Measurements from ENCODE around the gene ADGRB2. TPM values are rescaled to one million over a fixed set of nuclear protein-coding genes. Genes with fewer than 3 reads are reported as not detected.

Gene ADGRB2
- total and polyA plus RNA-seq, 8 donors = 0.61 to 4.9 (median 1.9) TPM; not detected in 1

DNA sequence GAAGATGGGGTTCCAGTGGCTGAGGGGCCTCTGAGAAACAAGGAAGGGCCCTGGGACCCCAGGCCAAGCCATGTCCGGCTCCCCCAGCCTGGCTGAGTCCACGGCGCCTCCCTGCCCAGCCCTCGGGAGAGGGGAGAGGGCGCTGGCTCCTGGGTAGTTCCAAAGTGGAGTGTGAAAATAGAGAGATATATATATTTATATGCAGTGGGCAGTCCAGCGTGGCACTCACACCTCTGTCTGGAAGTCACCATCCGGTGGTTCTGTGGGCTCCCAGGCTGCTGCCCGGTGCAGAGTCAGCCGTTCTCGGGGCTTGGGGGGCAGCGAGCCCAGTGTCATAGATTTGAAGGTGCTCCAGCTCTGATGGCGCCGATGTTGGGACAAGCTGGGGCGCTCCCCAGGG is 36.9 kb downstream of the ADGRB2 start:
- 90 to 95% (median 94%) methylated on average over 14 of the region's 14 CpGs for WGBS, 5 donors

DNA sequence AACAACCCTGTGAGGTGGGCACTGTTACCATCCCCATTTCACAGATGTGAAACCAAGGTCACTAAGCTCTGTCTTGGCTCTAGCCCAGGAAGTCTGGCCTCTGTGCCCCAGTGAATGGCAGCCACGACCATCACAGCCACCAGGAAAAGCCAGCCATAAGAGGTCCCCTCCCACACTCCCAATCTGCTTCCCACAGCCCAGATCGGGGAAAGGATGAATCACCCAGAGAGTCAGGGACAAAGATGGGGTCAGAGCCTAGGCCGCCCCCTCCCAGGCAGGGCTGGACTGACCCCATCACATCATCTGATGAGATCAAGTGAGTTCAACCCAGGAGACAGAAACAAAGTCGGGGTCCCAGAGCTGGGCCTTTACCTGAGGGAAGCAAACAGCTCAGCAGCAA is 37.4 kb downstream of the ADGRB2 start:
- DNase-seq = no peak
- TF ChIP-seq POLR2AphosphoS5 (IDR thresholded peaks at IDR 0.05) (no peak), POLR2A (IDR thresholded peaks at IDR 0.05) (no peak), EP300 (IDR thresholded peaks at IDR 0.05) (no peak)
- H3K27me3 ChIP-seq = no peaks in the 10 kb centered on the region
- H3K9me3 ChIP-seq = no peaks in the 10 kb centered on the region
- intact Hi-C loops (cut with DNase I; ENCODE audit: low total_unique reads) = no loop called here
- no peak overlapping the region for H3K27ac ChIP-seq
- H3K36me3 ChIP-seq = no peaks in the 10 kb centered on the region
- no peak overlapping the region for H3K4me3 ChIP-seq
- 56 to 68% (median 58%) methylated on average over 4 of the region's 4 CpGs for WGBS, 5 donors
- no peaks in the 10 kb centered on the region for H3K4me1 ChIP-seq

More for the DNA sequence above, 36.9 kb downstream of the ADGRB2 start:
- no peak for DNase-seq
- no peak for TF ChIP-seq POLR2AphosphoS5 (IDR thresholded peaks at IDR 0.05)
- TF ChIP-seq POLR2A (IDR thresholded peaks at IDR 0.05) = no peak
- TF ChIP-seq, protein P1, sequence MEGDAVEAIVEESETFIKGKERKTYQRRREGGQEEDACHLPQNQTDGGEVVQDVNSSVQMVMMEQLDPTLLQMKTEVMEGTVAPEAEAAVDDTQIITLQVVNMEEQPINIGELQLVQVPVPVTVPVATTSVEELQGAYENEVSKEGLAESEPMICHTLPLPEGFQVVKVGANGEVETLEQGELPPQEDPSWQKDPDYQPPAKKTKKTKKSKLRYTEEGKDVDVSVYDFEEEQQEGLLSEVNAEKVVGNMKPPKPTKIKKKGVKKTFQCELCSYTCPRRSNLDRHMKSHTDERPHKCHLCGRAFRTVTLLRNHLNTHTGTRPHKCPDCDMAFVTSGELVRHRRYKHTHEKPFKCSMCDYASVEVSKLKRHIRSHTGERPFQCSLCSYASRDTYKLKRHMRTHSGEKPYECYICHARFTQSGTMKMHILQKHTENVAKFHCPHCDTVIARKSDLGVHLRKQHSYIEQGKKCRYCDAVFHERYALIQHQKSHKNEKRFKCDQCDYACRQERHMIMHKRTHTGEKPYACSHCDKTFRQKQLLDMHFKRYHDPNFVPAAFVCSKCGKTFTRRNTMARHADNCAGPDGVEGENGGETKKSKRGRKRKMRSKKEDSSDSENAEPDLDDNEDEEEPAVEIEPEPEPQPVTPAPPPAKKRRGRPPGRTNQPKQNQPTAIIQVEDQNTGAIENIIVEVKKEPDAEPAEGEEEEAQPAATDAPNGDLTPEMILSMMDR (IDR thresholded peaks at IDR 0.05) = no peak
- TF ChIP-seq EP300 (IDR thresholded peaks at IDR 0.05) = no peak
- H3K4me3 ChIP-seq = no peak overlapping the region
- no peak overlapping the region for H3K27ac ChIP-seq
- no peaks in the 10 kb centered on the region for H3K36me3 ChIP-seq
- H3K27me3 ChIP-seq = no peaks in the 10 kb centered on the region
- no peaks in the 10 kb centered on the region for H3K4me1 ChIP-seq
- no peaks in the 10 kb centered on the region for H3K9me3 ChIP-seq
- intact Hi-C loops (cut with DNase I; ENCODE audit: low total_unique reads) = no loop called here

DNA sequence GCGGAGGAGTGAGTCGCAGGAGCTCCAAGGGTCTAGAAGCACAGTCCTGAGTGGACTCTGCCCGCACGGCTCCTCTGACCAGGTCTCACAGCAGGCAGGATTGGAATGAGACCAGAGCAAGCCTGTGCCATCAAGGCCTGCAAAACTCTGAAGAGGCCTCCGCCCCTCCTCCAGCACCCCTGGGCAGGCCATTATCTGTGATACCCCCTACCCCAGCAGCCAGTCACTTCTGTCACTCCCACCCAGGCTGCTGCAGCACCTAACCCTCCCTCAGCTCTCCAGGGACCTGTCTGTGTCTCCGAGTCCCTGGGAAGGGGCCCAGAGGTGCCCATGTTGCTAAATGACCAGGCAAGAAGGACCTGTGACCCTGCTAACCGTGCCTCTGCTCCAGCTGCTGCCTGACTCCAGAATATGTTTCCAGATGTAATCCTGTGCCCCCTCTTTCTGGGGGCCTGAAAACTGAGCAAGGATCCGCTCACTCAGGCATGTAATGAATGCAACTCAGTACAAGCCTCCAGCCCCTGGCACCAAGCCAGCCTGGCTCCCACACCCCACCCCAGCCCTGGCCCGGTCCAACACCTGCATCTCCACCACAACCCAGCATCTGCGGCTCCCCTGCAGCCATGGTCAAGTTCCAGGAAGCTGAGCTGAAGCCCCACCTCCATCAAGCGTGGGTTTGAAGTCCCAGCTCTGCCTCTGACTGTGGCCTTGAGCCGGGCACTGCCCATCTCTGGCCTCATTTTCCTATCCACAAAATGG is 38.2 kb downstream of the ADGRB2 start:
- no peaks in the 10 kb centered on the region for H3K36me3 ChIP-seq

DNA sequence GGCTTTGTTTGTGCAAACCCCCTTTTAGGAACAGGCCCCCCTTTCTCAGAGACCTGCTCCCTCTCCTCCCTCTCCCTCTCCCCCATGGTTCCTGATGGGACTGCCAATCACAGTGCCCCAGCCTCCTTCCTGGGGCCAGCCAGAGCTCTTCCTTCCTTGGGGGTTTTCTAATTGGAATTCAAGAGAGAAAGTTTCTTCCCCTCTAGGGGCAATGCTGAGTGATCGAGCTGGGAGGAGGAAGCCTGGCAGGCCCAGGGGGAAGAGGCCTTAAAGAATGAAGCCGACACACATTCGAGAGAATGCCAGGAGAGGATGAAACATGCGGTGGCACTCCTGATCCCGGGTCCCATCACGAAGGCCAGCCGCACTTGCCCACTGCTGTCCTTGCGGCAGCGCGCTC is 39.0 kb downstream of the ADGRB2 start:
- whole genome bisulfite sequencing, 5 donors = 75 to 91% (median 85%) methylated on average over 10 of the region's 10 CpGs

More for the DNA sequence above, 38.2 kb downstream of the ADGRB2 start:
- intact Hi-C loops (cut with DNase I; ENCODE audit: low total_unique reads) = no loop called here
- Histone ChIP-seq H3K4me3 (no peak overlapping the region), H3K9me3 (no peaks in the 10 kb centered on the region), H3K27me3 (no peaks in the 10 kb centered on the region), H3K27ac (no peak overlapping the region), H3K4me1 (no peaks in the 10 kb centered on the region)
- 68 to 84% (median 76%) methylated on average over 9 to 12 of the region's 12 CpGs for WGBS, 5 donors
- TF ChIP-seq POLR2AphosphoS5 (IDR thresholded peaks at IDR 0.05) = no peak
- no peak for TF ChIP-seq POLR2A (IDR thresholded peaks at IDR 0.05)
- no peak for TF ChIP-seq EP300 (IDR thresholded peaks at IDR 0.05)
- TF ChIP-seq, protein P1 (IDR thresholded peaks at IDR 0.05) = no peak
- DNase-seq = peak in 1 of 2 donors; percentile 29

More for the DNA sequence above, 39.0 kb downstream of the ADGRB2 start:
- no peak overlapping the region for H3K4me3 ChIP-seq
- H3K27ac ChIP-seq = no peak overlapping the region
- no peak for DNase-seq
- H3K36me3 ChIP-seq = no peaks in the 10 kb centered on the region
- H3K9me3 ChIP-seq = no peaks in the 10 kb centered on the region
- no peak for TF ChIP-seq POLR2A (IDR thresholded peaks at IDR 0.05)
- no peak for TF ChIP-seq POLR2AphosphoS5 (IDR thresholded peaks at IDR 0.05)
- TF ChIP-seq, protein P1 (IDR thresholded peaks at IDR 0.05) = no peak
- TF ChIP-seq EP300 (IDR thresholded peaks at IDR 0.05) = no peak
- no peaks in the 10 kb centered on the region for H3K27me3 ChIP-seq
- no peaks in the 10 kb centered on the region for H3K4me1 ChIP-seq
- intact Hi-C loops (cut with DNase I; ENCODE audit: low total_unique reads) = no loop called here
